Fibroblast of pulmonary artery (primary cell): ENCODE results near the gene TMEM272.
A peak's percentile ranks its signal among the peaks of the same experiment; 100 is the strongest.

Source experiments
- DNase-seq: peaks from one replicate; pipeline ENCODE4 v3.0.0-alpha.2; 2010; ENCODE audit warnings: low read depth
- H3K4me3 ChIP-seq: replicated peaks from 2 replicates; pipeline ENCODE4 v1.5.1; 2011; ENCODE audit warnings: low read depth, mild to moderate bottlenecking, control low read depth, low read length, moderate library complexity
- CTCF ChIP-seq: IDR thresholded peaks from 2 replicates; pipeline ENCODE4 v1.5.1; 2011; ENCODE audit warnings: mild to moderate bottlenecking, control low read depth, low read length, inconsistent platforms; ENCODE audit errors: missing control alignments

The TMEM272 gene

GRCh38 chr13:51784097-51784496 is 60.9 kb downstream of the TMEM272 start:
- TF ChIP-seq CTCF = no peak
- DNase-seq = no peak
- H3K4me3 ChIP-seq = no peak overlapping the region

- no peak overlapping the region for H3K4me3 ChIP-seq
- no peak for TF ChIP-seq CTCF
- no peak for DNase-seq
Measured at GRCh38 chr13:51783428-51784094, 61.4 kb downstream of the TMEM272 start.

GRCh38 chr13:51782026-51782710 is 62.8 kb downstream of the TMEM272 start:
- DNase-seq = no peak
- no peak overlapping the region for H3K4me3 ChIP-seq
- TF ChIP-seq CTCF = no peak

- no peak overlapping the region for H3K4me3 ChIP-seq
- peak; percentile 36 for DNase-seq
- peak; percentile 41 for TF ChIP-seq CTCF
Measured at GRCh38 chr13:51781246-51782022, 63.5 kb downstream of the TMEM272 start.

GRCh38 chr13:51780099-51780498 is 64.9 kb downstream of the TMEM272 start:
- no peak overlapping the region for H3K4me3 ChIP-seq
- TF ChIP-seq CTCF = no peak
- DNase-seq = no peak

- TF ChIP-seq CTCF = no peak
- H3K4me3 ChIP-seq = no peak overlapping the region
- DNase-seq = no peak
Measured at GRCh38 chr13:51778392-51778791, 66.6 kb downstream of the TMEM272 start.
